Bronchial epithelial cell (primary cell): ENCODE data around the gene ARFGAP1. TPM values are rescaled to one million over a fixed set of nuclear protein-coding genes. Genes with fewer than 3 reads are reported as not detected.

ENCODE experiments used
- DNase-seq: peaks from one replicate; pipeline ENCODE4 v3.0.0-alpha.2; 2010; ENCODE audit warnings: low read depth
- FAIRE-seq: peaks from 2 replicates; lab custom pipeline; 2011; peaks lifted over from hg19 to GRCh38; lab: Jason Lieb, UNC
- H3K27me3 ChIP-seq: 2 replicates; pipeline ENCODE4 v1.5.1; 2011; ENCODE audit warnings: low read length; ENCODE audit not compliant: control insufficient read depth, insufficient read depth
- H3K36me3 ChIP-seq: 2 replicates; pipeline ENCODE4 v1.5.1; 2011; ENCODE audit warnings: low read length; ENCODE audit not compliant: control insufficient read depth, insufficient read depth
- H3K4me3 ChIP-seq: 2 replicates; pipeline ENCODE4 v1.5.1; 2011; ENCODE audit warnings: mild to moderate bottlenecking, low read depth, low read length, control low read depth
- total RNA-seq: library from RNA; depleted of rRNA; stranded (reverse); fragments of >200 nt; gene quantifications from 2 replicates; pipeline ENCODE4 v1.2.1, GENCODE V29; 2014
- TF ChIP-seq, protein P1 (sequence below): IDR thresholded peaks from 2 replicates; pipeline ENCODE4 v1.5.1; 2011; ENCODE audit warnings: mild to moderate bottlenecking, moderate library complexity, low read length, control low read depth, inconsistent platforms; ENCODE audit not compliant: insufficient read depth, severe bottlenecking

ARFGAP1 gene
- total RNA-seq, 1 donor from 2014 or later, result 49.2 TPM

- Histone ChIP-seq H3K36me3 (no peaks in the 10 kb centered on the region), H3K27me3 (no peaks in the 10 kb centered on the region), H3K4me3 (no peak overlapping the region)
- FAIRE-seq (no peak), DNase-seq (no peak)
- TF ChIP-seq, protein P1, sequence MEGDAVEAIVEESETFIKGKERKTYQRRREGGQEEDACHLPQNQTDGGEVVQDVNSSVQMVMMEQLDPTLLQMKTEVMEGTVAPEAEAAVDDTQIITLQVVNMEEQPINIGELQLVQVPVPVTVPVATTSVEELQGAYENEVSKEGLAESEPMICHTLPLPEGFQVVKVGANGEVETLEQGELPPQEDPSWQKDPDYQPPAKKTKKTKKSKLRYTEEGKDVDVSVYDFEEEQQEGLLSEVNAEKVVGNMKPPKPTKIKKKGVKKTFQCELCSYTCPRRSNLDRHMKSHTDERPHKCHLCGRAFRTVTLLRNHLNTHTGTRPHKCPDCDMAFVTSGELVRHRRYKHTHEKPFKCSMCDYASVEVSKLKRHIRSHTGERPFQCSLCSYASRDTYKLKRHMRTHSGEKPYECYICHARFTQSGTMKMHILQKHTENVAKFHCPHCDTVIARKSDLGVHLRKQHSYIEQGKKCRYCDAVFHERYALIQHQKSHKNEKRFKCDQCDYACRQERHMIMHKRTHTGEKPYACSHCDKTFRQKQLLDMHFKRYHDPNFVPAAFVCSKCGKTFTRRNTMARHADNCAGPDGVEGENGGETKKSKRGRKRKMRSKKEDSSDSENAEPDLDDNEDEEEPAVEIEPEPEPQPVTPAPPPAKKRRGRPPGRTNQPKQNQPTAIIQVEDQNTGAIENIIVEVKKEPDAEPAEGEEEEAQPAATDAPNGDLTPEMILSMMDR, result no peak
Observed at GRCh38 chr20:63328026-63328700, 55.5 kb downstream of the ARFGAP1 start.

- Histone ChIP-seq H3K36me3 (no peaks in the 10 kb centered on the region), H3K27me3 (no peaks in the 10 kb centered on the region), H3K4me3 (no peak overlapping the region)
- TF ChIP-seq, protein P1, result no peak
- DNase-seq, result no peak
- FAIRE-seq, result no peak
Observed at GRCh38 chr20:63328718-63329275, 56.2 kb downstream of the ARFGAP1 start.

DNA sequence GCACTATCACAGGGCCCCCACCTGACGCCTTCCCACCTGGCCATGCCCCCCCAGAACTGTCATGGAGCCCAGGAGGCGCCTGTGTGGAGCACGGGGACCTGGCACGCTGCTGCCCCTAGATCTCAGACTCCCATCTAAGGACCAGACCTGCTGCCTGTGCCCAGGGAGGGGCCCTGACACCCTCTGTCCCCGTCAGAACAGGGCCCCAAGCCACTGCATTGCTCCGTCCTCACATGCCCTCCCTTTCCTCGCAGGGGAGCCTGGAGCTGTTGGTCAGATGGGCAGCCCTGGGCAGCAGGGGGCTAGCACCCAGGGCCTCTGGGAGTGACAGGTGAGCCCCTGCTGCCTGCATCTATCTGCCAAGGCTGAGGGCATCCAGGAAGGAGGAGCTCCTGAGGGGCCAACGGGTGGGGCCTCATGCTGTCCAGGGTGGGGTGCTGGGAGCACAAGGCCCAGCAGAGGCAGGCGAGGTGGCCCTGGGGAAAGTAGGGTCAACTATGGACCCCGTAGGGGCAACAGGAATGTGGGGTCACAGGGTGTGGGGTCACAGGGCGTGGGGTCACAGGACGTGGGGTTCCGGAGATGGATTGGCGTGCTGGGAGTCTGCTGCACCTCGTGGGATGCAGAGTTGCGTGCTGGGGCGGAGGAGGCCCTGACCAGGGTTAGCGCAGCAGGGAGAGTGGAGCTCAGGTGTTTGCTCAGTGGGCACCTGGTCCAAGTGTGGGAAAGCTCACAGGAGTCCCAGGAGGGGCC is 56.9 kb downstream of the ARFGAP1 start:
- TF ChIP-seq, protein P1, result no peak
- H3K36me3 ChIP-seq, result no peaks in the 10 kb centered on the region
- DNase-seq (no peak), FAIRE-seq (no peak)
- no peaks in the 10 kb centered on the region for H3K27me3 ChIP-seq
- H3K4me3 ChIP-seq, result no peak overlapping the region

- no peaks in the 10 kb centered on the region for H3K36me3 ChIP-seq
- no peak overlapping the region for H3K4me3 ChIP-seq
- no peak for DNase-seq
- H3K27me3 ChIP-seq, result no peaks in the 10 kb centered on the region
- TF ChIP-seq, protein P1, result no peak
- FAIRE-seq, result no peak
Observed at GRCh38 chr20:63330084-63330760, 57.6 kb downstream of the ARFGAP1 start.

- H3K36me3 ChIP-seq, result no peaks in the 10 kb centered on the region
- no peak for DNase-seq
- H3K4me3 ChIP-seq, result no peak overlapping the region
- TF ChIP-seq, protein P1, result no peak
- no peaks in the 10 kb centered on the region for H3K27me3 ChIP-seq
- FAIRE-seq, result no peak
Observed at GRCh38 chr20:63330940-63331339, 58.3 kb downstream of the ARFGAP1 start.
